GM18519 (cell line): Measurements from ENCODE around the gene LATS2.
A peak's percentile ranks its signal among the peaks of the same experiment; 100 is the strongest.
"Not testable (repeated sequence)": the region's sequence is repeated elsewhere in the genome, so short reads cannot be mapped to it uniquely, and the experiment has no call there.

ENCODE experiments used
- ATAC-seq: cut with Tn5 transposase; IDR thresholded peaks from one replicate; pipeline ENCODE4 v1.9.1; 2021; ENCODE audit warnings: mild to moderate bottlenecking, moderate library complexity; ENCODE audit not compliant: unreplicated experiment, low FRiP score

LATS2 gene

GRCh38 chr13:21075379-21076249, 14.2 kb upstream of the LATS2 start:
- ATAC-seq, result no peak

GRCh38 chr13:21075011-21075378, 13.6 kb upstream of the LATS2 start:
- ATAC-seq, result no peak

DNA sequence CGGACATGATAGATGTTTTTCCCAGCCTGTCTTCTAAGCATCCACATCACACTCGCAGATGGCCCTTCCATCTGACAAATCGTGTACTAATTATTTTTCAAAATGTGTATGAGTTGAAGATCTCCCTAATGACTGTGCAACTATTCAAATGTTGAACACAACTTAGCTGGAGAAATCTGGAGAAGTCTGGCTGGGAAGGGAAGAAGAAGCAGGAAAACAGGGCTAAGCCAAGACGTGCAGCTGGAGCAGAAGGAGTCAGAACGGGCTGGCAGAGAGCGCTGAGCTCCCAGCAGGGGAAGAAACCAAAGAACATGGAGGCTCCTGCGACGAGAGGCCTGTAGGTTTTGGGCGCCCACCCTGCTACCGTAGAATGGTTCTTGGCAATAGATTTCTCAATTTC, 13.2 kb upstream of the LATS2 start:
- no peak for ATAC-seq

DNA sequence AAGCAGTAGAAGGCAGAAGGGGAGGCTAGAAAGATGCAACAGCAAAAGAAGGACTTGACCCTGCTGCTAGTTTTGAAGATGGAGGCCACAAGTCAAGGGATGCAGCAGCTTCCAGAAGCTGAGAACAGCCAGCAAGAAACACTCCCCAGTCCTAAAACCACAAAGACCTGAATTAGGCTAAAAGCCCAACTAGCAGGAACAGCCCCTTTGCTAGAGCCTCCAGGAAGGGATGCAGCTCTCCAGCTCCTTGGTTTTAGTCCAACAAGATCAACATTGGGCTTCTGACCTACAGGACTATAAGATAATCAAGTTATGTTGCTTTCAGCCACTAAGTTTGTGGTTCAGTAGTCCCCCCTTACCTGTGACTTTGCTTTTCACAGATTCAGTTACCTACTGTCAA, 10.5 kb upstream of the LATS2 start:
- ATAC-seq, result no peak

- ATAC-seq, result no peak
These were observed 9.6 kb upstream of the LATS2 start for GRCh38 chr13:21071015-21071414.

- no peak for ATAC-seq
These were observed 8.2 kb upstream of the LATS2 start for GRCh38 chr13:21069561-21070004.

DNA sequence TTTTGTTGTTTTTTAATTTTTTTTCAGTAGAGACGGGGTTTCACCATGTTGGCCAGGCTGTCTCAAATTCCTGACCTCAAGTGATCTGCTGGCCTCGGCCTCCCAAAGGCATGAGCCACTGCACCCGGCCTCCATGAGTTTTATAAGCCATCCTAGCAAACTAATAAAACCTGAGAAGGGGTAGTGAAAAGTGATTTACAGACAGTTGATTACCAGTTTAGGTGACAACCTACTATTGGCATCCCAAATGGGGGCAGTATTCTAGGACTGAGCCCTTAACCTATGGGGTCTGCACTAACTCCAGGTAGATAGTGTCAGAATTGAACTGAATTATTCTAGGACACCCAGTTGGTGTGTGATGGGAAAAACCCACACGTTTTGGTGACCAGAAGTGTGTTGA, 6.5 kb upstream of the LATS2 start:
- ATAC-seq, result no peak

GRCh38 chr13:21066946-21067345, 5.6 kb upstream of the LATS2 start:
- no peak for ATAC-seq

DNA sequence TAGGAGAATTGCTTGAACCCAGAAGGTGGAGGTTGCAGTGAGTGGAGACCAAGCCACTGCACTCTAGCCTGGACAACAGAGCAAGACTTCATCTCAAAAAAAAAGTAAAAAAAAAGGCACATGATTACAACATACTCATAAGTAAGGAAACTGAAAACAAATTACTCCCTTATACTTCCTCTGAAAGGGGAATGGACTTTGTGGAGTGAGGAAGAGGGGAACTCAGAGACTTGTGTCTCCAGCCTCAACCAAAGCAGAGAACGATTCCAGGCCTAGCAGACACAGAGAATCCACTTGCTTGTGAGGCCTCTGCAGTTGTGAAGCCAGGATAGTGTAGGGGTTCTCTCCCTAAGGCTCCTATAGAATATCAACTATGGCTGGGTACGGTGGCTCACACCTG, 4.3 kb upstream of the LATS2 start:
- ATAC-seq, result no peak

GRCh38 chr13:21063031-21063430, 1.6 kb upstream of the LATS2 start:
- no peak for ATAC-seq

GRCh38 chr13:21060338-21061028, 903 bp downstream of the LATS2 start:
- ATAC-seq, result peak; percentile 15

GRCh38 chr13:21059641-21060337, 1.6 kb downstream of the LATS2 start:
- no peak for ATAC-seq

DNA sequence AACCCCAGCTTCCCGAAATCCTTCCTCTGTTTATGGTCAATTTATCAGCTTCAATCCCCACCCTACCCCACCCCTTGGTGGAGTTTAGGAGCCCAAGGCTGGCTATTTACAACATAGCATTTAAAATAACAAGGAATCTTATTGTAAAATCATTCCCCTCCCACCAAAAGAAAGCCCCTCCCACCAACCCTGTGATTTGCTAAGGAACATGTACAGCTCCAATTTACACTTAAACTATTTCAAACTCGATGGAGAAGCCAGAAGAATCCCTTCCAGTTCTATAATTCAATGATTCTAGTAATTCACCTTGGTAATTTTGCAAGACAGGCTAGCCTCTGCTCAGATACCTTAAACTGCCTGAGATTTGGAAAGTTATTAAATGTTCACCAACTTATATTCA, 3.0 kb downstream of the LATS2 start:
- no peak for ATAC-seq

DNA sequence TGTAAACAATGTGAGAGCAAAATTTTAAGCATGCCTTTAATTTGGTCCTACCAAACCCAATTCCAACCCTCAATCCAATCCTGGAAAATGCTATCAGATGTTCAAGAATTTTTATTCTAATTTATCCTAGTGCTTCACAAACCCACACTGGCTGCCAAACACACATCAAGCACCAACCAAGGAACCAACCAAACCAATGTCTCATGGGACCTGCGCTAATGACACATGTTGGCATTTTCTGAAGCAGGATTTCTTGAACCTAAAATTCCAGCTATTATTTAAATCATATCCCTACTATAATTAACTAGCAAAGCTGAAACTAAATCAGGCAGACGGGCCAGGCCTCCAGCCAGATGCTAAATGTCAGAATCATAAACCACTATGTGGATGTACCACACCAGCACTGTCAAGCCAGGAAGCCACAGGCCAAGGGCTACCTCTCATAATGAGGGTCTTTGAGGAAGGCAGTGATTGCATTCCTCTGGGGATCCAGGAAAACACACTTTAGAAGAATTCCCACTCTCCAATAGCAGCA, 5.8 kb downstream of the LATS2 start:
- no peak for ATAC-seq

GRCh38 chr13:21055016-21055415, 6.4 kb downstream of the LATS2 start:
- ATAC-seq, result no peak

DNA sequence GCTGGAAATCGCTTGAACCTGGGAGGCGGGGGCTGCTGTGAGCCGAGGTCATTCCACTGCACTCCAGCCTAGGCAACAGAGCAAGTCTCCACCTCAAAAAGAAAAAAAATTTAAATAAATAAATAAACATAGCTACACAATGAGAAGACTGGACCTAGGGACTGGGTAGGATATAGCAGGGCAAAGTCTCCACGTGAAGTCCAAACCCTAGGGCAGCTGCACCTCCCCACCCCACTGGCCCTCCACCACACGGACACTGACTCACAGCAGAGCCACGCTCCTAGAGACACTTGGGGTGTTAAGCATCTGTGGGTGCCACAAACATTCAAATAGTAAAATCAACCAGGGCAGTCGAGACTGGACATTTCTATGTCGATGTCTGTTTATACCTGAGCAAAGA, 7.1 kb downstream of the LATS2 start:
- ATAC-seq, result no peak

- ATAC-seq, result no peak
These were observed 8.2 kb downstream of the LATS2 start for GRCh38 chr13:21053231-21053630.

DNA sequence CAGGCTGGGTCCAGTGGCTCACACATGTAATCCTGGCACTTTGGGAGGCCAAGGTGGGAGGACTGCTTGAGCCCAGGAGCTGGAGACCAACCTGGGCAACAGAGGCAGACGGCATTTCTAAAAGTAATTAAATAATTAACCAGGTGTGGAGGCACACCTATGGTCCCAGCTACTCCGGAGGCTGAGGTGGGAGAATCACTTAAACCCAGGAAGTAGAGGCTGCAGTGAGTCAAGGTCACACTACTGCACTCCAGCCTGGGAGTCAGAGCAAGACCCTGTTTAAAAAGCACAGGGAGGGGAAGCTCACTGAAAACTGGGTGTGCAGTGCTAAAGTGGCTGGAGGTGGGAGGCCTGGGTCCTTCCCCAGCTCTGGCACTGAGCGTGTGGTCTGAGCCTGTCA, 9.7 kb downstream of the LATS2 start:
- no peak for ATAC-seq

DNA sequence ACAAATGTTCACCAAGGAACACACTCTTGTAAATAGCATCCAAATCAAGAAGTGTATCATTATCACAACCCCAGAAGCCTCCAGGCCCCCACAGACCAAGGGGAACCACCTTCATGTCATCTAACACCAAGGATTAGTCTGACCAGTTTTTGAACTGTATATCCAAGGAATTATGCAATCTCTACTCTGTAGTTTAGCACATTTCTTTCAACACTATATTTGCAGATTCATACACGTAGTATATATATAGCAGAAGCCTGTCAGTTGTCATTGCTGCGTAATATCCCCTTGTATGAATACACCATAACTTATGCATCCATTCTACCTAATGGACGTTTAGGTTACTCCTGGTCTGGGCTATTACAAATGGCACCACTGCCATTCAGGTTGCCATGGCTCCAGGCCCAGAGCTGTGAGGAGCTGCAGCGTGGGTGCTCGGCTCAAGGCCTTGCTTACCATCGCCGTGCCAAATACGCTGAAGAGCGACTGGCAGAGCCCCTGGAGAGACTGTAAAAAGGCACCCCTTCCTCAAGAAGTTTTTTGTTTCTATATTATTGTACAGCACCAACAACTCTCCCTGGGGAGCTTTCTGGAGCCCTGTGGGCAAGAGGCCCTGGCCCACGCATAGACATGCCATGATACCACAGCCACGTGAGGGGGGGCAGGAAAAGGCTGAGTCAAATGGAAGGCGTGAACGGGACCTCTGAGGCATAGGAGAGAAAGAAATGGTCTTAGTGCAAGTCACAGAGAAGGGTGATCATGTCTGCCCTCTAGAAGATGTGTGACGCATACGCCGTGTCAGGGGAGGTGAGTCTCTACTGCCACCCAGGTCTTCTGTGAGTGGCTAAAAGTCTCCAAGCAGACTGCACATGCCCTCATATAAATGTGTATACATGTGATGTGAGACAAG, 10.8 kb downstream of the LATS2 start:
- ATAC-seq, result no peak

DNA sequence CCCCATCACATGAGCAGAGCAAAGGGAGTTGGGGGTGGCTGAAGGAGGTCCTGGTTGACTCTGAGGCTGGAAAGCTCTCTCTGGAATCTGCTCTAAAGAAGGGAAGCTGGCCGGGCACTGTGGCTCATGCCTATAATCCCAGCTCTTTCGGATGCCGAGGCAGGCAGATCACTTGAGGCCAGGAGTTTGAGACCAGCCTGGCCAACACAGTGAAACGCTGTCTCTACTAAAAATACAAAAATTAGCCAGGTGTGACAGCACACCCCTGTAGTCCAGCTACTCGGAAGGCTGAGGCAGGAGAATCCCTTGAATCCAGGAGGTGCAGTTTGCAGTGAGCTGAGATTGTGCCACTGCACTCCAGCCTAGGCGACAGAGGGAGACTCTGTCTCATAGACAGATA, 11.7 kb downstream of the LATS2 start:
- ATAC-seq, result not testable (repeated sequence)
